ENCODE measurements around the gene CAPZB. TPM values are rescaled to one million over a fixed set of nuclear protein-coding genes. Genes with fewer than 3 reads are reported as not detected.

CAPZB gene
- total and polyA plus RNA-seq, 2 donors (not counting 3 experiments of a cell fraction or from before 2014, with no cell fraction given) = 196 to 347 TPM

GRCh38 chr1:19372602-19373001, 112.7 kb downstream of the CAPZB start:
- Histone ChIP-seq H3K27me3 (ENCODE audit: control insufficient read depth in 2 of 2, insufficient read depth in 2 of 2, low read length in 2 of 2) (no peaks in the 10 kb centered on the region), H3K4me3 (replicated peaks in 1 of 3; ENCODE audit: insufficient read depth in 1 of 3, low read depth in 1 of 3, low read length in 3 of 3) (no peak overlapping the region), H3K9ac (replicated peaks; ENCODE audit: extremely low read depth, insufficient read depth, low read length) (no peak overlapping the region), H2AFZ (ENCODE audit: low read depth, low read length) (no peak overlapping the region), H3K9me3 (replicated peaks; ENCODE audit: control insufficient read depth, insufficient read depth, low read length) (no peaks in the 10 kb centered on the region), H3K27ac (ENCODE audit: insufficient read depth, low read depth, low read length) (no peak overlapping the region), H4K20me1 (replicated peaks; ENCODE audit: control insufficient read depth, extremely low read depth, insufficient read depth, low read length) (peaks cover 2% of the 10 kb centered on the region), H3K4me1 (ENCODE audit: control insufficient read depth, extremely low read depth, insufficient read depth, low read length) (no peaks in the 10 kb centered on the region), H3K36me3 (ENCODE audit: control insufficient read depth in 2 of 2, extremely low read depth in 1 of 2, insufficient read depth in 2 of 2, low read length in 2 of 2) (peaks cover 4 to 29% of the 10 kb centered on the region in 2 experiments), H3K4me2 (ENCODE audit: insufficient read depth, low read length) (no peak overlapping the region), H3K79me2 (ENCODE audit: control insufficient read depth, insufficient read depth, low read length) (no peaks in the 10 kb centered on the region), H3K9me1 (replicated peaks; ENCODE audit: control insufficient read depth, extremely low read depth, insufficient read depth, low read length) (no peaks in the 10 kb centered on the region)
- FAIRE-seq (no peak), DNase-seq (ENCODE audit: low read depth, low spot score) (no peak)
- ChIA-PET CTCF (no interaction called here), POLR2A (no interaction called here)
- intact Hi-C loops (cut with micrococcal nuclease) (no loop called here), dilution Hi-C loops (cut with MboI; ENCODE audit: extremely low pct_ligation_motif_present, low sequenced_read_pairs) (no loop called here)
- TF ChIP-seq JUN (IDR thresholded peaks at IDR 0.05; ENCODE audit: borderline replicate concordance, insufficient read depth, insufficient read length, low read depth) = no peak
- TF ChIP-seq GATA2 (IDR thresholded peaks at IDR 0.05; ENCODE audit: insufficient read depth, insufficient read length, low read depth, low read length) = no peak
- TF ChIP-seq FOS (IDR thresholded peaks at IDR 0.05; ENCODE audit: borderline replicate concordance, insufficient read depth, low read length) = no peak
- TF ChIP-seq MYC (IDR thresholded peaks at IDR 0.05; ENCODE audit: low read depth, low read length) = no peak
- TF ChIP-seq CTCF (IDR thresholded peaks at IDR 0.05; ENCODE audit: extremely low read depth in 1 of 2, insufficient read depth in 1 of 2, low read depth in 1 of 2, low read length in 2 of 2) = no peak
- TF ChIP-seq POLR2AphosphoS5 (IDR thresholded peaks at IDR 0.05; ENCODE audit: insufficient read depth, low read depth, low read length) = no peak
- no peak for TF ChIP-seq EZH2 (IDR thresholded peaks at IDR 0.05; ENCODE audit: borderline replicate concordance, low read depth, low read length, severe bottlenecking)
- TF ChIP-seq MAX (IDR thresholded peaks at IDR 0.05; ENCODE audit: insufficient read depth, insufficient read length) = no peak
- no peak for TF ChIP-seq POLR2A (IDR thresholded peaks at IDR 0.05; ENCODE audit: low read depth, low read length)
- BruUV-seq (replicated peaks) = no TSS peak
